ENCODE results near the gene HBM.
"Not testable (repeated sequence)": the region's sequence is repeated elsewhere in the genome, so short reads cannot be mapped to it uniquely, and the experiment has no call there.

GRCh38 chr16:160242-160641 lies 5.5 kb upstream of the HBM start:
- TF ChIP-seq CTCF, EP300, POLR2A (IDR thresholded peaks at IDR 0.05): not testable (repeated sequence)

Data from gastroesophageal sphincter (tissue), 3 donors.